ENCODE results near the gene CAMTA1.

DNA sequence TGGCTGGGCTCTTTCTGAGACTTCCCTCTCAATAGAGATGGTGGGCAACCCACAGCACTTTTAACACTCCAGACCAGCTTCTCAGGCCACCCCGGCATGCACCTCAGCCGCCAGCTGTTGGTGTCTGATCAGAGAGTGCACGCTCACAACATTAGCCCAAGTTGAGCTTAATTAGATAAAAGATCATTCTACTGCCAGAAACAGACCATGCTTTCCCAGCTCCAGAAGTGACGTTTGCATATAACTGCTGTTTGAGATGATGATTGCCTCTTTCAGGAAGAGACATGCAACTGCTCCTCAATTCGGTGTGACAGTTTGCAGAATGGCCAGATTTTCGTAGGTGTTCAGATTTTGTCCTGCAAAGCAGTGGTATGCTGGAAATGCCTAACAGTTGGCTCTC lies 700.6 kb downstream of the CAMTA1 start:
- no peak for TF ChIP-seq ZNF549 (tag by site-specific recombination; IDR thresholded peaks at IDR 0.05)
- TF ChIP-seq, protein P1, sequence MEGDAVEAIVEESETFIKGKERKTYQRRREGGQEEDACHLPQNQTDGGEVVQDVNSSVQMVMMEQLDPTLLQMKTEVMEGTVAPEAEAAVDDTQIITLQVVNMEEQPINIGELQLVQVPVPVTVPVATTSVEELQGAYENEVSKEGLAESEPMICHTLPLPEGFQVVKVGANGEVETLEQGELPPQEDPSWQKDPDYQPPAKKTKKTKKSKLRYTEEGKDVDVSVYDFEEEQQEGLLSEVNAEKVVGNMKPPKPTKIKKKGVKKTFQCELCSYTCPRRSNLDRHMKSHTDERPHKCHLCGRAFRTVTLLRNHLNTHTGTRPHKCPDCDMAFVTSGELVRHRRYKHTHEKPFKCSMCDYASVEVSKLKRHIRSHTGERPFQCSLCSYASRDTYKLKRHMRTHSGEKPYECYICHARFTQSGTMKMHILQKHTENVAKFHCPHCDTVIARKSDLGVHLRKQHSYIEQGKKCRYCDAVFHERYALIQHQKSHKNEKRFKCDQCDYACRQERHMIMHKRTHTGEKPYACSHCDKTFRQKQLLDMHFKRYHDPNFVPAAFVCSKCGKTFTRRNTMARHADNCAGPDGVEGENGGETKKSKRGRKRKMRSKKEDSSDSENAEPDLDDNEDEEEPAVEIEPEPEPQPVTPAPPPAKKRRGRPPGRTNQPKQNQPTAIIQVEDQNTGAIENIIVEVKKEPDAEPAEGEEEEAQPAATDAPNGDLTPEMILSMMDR (tag by site-specific recombination; IDR thresholded peaks at IDR 0.05): no peak
- TF ChIP-seq, protein P2, sequence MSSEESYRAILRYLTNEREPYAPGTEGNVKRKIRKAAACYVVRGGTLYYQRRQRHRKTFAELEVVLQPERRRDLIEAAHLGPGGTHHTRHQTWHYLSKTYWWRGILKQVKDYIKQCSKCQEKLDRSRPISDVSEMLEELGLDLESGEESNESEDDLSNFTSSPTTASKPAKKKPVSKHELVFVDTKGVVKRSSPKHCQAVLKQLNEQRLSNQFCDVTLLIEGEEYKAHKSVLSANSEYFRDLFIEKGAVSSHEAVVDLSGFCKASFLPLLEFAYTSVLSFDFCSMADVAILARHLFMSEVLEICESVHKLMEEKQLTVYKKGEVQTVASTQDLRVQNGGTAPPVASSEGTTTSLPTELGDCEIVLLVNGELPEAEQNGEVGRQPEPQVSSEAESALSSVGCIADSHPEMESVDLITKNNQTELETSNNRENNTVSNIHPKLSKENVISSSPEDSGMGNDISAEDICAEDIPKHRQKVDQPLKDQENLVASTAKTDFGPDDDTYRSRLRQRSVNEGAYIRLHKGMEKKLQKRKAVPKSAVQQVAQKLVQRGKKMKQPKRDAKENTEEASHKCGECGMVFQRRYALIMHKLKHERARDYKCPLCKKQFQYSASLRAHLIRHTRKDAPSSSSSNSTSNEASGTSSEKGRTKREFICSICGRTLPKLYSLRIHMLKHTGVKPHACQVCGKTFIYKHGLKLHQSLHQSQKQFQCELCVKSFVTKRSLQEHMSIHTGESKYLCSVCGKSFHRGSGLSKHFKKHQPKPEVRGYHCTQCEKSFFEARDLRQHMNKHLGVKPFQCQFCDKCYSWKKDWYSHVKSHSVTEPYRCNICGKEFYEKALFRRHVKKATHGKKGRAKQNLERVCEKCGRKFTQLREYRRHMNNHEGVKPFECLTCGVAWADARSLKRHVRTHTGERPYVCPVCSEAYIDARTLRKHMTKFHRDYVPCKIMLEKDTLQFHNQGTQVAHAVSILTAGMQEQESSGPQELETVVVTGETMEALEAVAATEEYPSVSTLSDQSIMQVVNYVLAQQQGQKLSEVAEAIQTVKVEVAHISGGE (tag by site-specific recombination; conservative IDR thresholded peaks at IDR 0.05; ENCODE audit: low read depth): no peak
- TF ChIP-seq ZNF114 (tag by site-specific recombination; IDR thresholded peaks at IDR 0.05): no peak
- TF ChIP-seq ZNF423 (tag by site-specific recombination; IDR thresholded peaks at IDR 0.05): no peak
- no peak for TF ChIP-seq ZXDB (tag by site-specific recombination; IDR thresholded peaks at IDR 0.05)
- TF ChIP-seq ZFP3 (tag by site-specific recombination; IDR thresholded peaks at IDR 0.05; ENCODE audit: low read depth): no peak
- no peak for TF ChIP-seq ZNF350 (tag by site-specific recombination; IDR thresholded peaks at IDR 0.05)

All from HEK293 (cell line).